GM12872 (cell line): ENCODE results near the gene SLC47A2.

Source experiments
- TF ChIP-seq, protein P1 (sequence below): IDR thresholded peaks from 3 replicates; pipeline ENCODE4 v1.5.1; 2011; ENCODE audit warnings: low read depth, mild to moderate bottlenecking, low read length, moderate library complexity; ENCODE audit not compliant: insufficient read depth

The SLC47A2 gene

DNA sequence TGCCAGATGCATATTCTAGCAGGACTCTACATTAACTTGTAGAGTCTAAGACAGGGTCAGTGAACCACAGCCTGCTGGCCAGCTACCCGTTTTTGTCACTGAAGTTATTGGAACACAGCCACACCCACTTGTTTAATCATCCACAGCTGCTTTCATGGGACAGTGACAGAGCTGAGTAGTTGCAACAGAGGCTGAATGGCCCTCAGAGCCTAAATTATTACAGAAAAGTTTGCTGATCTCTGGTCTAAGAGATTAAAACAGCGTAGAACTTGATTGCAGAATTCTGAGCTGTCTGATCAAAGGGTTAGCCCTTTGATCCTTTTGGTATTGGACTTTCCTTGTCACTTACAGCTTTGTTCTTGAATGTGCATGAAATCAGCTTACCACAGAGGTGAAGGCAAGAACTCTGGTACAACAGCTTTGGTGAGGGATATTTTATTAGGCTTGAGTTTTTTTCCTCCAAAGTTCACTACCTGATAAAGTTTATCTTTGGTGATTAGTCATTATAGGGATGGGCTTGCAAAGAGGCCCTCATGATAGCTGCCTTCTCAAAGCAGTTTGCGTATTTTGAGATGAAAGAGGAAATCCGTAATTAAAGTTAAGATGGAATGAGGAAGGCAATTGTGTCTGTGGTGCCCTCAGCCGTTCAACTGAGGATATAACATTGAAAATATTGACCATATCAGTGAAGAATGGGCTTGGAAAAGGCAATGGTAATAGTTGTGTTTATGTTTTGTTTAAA lies 44.2 kb downstream of the SLC47A2 start:
- TF ChIP-seq, protein P1, sequence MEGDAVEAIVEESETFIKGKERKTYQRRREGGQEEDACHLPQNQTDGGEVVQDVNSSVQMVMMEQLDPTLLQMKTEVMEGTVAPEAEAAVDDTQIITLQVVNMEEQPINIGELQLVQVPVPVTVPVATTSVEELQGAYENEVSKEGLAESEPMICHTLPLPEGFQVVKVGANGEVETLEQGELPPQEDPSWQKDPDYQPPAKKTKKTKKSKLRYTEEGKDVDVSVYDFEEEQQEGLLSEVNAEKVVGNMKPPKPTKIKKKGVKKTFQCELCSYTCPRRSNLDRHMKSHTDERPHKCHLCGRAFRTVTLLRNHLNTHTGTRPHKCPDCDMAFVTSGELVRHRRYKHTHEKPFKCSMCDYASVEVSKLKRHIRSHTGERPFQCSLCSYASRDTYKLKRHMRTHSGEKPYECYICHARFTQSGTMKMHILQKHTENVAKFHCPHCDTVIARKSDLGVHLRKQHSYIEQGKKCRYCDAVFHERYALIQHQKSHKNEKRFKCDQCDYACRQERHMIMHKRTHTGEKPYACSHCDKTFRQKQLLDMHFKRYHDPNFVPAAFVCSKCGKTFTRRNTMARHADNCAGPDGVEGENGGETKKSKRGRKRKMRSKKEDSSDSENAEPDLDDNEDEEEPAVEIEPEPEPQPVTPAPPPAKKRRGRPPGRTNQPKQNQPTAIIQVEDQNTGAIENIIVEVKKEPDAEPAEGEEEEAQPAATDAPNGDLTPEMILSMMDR = no peak

- TF ChIP-seq, protein P1 = no peak
These were observed 45.0 kb downstream of the SLC47A2 start for GRCh38 chr17:19671433-19671832.

DNA sequence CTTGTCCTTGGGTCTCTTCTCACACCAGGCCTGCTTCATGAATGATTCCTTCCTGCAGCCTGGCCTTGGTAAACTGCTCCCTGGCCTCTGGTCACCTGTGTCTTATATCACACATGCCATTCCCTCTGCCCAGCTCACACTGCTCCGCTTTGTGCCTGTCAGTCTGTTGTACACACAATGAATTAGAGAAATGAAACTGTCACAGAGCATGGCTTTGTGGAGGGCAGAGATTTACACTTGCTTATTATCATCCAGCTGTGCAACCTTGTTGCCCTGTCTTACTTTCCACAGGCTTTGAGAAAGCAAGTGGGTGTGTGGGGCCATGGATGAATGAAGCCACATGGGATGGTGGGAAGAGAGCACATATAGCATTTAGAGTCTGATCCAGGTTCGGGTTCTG lies 45.5 kb downstream of the SLC47A2 start:
- TF ChIP-seq, protein P1 = no peak

GRCh38 chr17:19664821-19665181 lies 51.6 kb downstream of the SLC47A2 start:
- TF ChIP-seq, protein P1 = no peak

- TF ChIP-seq, protein P1 = no peak
These were observed 52.1 kb downstream of the SLC47A2 start for GRCh38 chr17:19664136-19664820.

GRCh38 chr17:19663097-19663496 lies 53.3 kb downstream of the SLC47A2 start:
- TF ChIP-seq, protein P1 = no peak

DNA sequence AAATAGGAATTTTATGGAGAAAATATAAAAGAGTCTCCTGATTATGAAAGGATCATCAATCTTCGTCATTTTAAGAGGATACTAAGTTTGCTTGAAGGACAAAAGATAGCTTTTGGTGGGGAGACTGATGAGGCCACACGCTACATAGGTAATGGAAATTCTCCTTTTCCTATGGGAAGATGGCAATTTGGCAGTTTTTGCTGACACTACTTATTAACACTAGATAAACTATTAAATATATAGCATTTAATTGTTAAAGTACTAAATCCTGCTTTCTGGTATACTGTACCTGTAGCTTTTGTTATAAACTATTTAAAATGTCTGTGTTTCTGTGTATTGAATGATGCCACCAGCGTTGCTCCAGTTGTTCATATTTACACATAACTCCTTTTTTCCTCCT lies 55.3 kb downstream of the SLC47A2 start:
- TF ChIP-seq, protein P1 = no peak
